Neuronal stem cell (in vitro differentiated cells): ENCODE data around the gene TSHZ1.
A peak's percentile ranks its signal among the peaks of the same experiment; 100 is the strongest.

Experiments
- DNase-seq: peaks from one replicate; pipeline ENCODE4 v3.0.0-alpha.2; 2013; ENCODE audit warnings: low spot score
- H2AFZ ChIP-seq: one replicate; pipeline ENCODE4 v1.6.1; 2013; ENCODE audit warnings: mild to moderate bottlenecking, low read length, inconsistent platforms
- H2AK5ac ChIP-seq: 2 replicates; pipeline ENCODE4 v1.6.1; 2013; ENCODE audit warnings: low read depth, mild to moderate bottlenecking, inconsistent platforms, low read length, moderate library complexity, mixed read lengths
- H2BK120ac ChIP-seq: 2 replicates; pipeline ENCODE4 v1.6.1; 2013; ENCODE audit warnings: low read depth, mild to moderate bottlenecking, inconsistent platforms, low read length, moderate library complexity, mixed read lengths
- H2BK12ac ChIP-seq: one replicate; pipeline ENCODE4 v1.6.1; 2013; ENCODE audit warnings: low read length, inconsistent platforms
- H2BK15ac ChIP-seq: 2 replicates; pipeline ENCODE4 v1.6.1; 2013; ENCODE audit warnings: mild to moderate bottlenecking, low read length, inconsistent platforms, mixed read lengths
- H2BK5ac ChIP-seq: one replicate; pipeline ENCODE4 v1.6.1; 2013; ENCODE audit warnings: inconsistent platforms, mild to moderate bottlenecking, low read length, moderate library complexity
- H3K14ac ChIP-seq: one replicate; pipeline ENCODE4 v1.6.1; 2013; ENCODE audit warnings: low read length, inconsistent platforms
- H3K18ac ChIP-seq: 2 replicates; pipeline ENCODE4 v1.6.1; 2013; ENCODE audit warnings: low read length, inconsistent platforms
- H3K23ac ChIP-seq: 2 replicates; pipeline ENCODE4 v1.6.1; 2013; ENCODE audit warnings: low read depth, mild to moderate bottlenecking, mixed read lengths, low read length, inconsistent platforms; ENCODE audit not compliant: poor library complexity
- H3K27ac ChIP-seq: replicated peaks from 3 replicates; pipeline ENCODE4 v1.5.1; 2013; ENCODE audit warnings: low read length, inconsistent platforms
- H3K27me3 ChIP-seq, 3 experiments: 2 replicates each; pipeline ENCODE4 v1.6.1; 2013; ENCODE audit warnings: low read length in 3 of 3, mild to moderate bottlenecking in 2 of 3, inconsistent platforms in 1 of 3, low read depth in 1 of 3, mixed read lengths in 1 of 3, moderate library complexity in 1 of 3; ENCODE audit not compliant: control insufficient read depth in 3 of 3, insufficient read depth in 3 of 3
- H3K36me3 ChIP-seq, 2 donors: replicated peaks in 1 of 2; 2 replicates each; pipeline ENCODE4 v1.6.1; 2013; ENCODE audit warnings: low read length in 2 of 2; ENCODE audit not compliant: control insufficient read depth in 2 of 2, insufficient read depth in 2 of 2
- H3K4ac ChIP-seq: 2 replicates; pipeline ENCODE4 v1.6.1; 2013; ENCODE audit warnings: inconsistent platforms, mild to moderate bottlenecking, low read length, moderate library complexity
- H3K4me1 ChIP-seq, 2 donors: 1 replicate in 1 of 2; 2 replicates in 1 of 2; pipeline ENCODE4 v1.6.1; 2013; ENCODE audit warnings: low read length in 2 of 2, low read depth in 1 of 2; ENCODE audit not compliant: control insufficient read depth in 2 of 2, insufficient read depth in 1 of 2
- H3K4me2 ChIP-seq: one replicate; pipeline ENCODE4 v1.6.1; 2013; ENCODE audit warnings: mild to moderate bottlenecking, low read length, inconsistent platforms; ENCODE audit not compliant: insufficient read depth, poor library complexity, severe bottlenecking
- H3K4me3 ChIP-seq, 2 donors: 2 replicates each; pipeline ENCODE4 v1.5.1; 2013; ENCODE audit warnings: low read length in 2 of 2, mild to moderate bottlenecking in 2 of 2, inconsistent platforms in 1 of 2, moderate library complexity in 1 of 2
- H3K79me1 ChIP-seq: one replicate; pipeline ENCODE4 v1.6.1; 2013; ENCODE audit warnings: low read depth, mild to moderate bottlenecking, inconsistent platforms, low read length, moderate library complexity
- H3K9ac ChIP-seq: one replicate; pipeline ENCODE4 v1.6.1; 2013; ENCODE audit warnings: mild to moderate bottlenecking, low read depth, low read length, inconsistent platforms; ENCODE audit not compliant: poor library complexity
- H3K9me3 ChIP-seq, 2 donors: replicated peaks in 1 of 2; 2 replicates each; pipeline versions ENCODE3 to v1.6.1; 2013; ENCODE audit warnings: low read length in 2 of 2, mild to moderate bottlenecking in 2 of 2, inconsistent platforms in 1 of 2, low read depth in 1 of 2, mixed read lengths in 1 of 2, moderate library complexity in 1 of 2; ENCODE audit not compliant: control insufficient read depth in 2 of 2, insufficient read depth in 1 of 2
- H4K8ac ChIP-seq: one replicate; pipeline ENCODE4 v1.6.1; 2013; ENCODE audit warnings: low read depth, mild to moderate bottlenecking, inconsistent platforms, low read length, moderate library complexity
- H4K91ac ChIP-seq: one replicate; pipeline ENCODE4 v1.6.1; 2013; ENCODE audit warnings: low read length, low read depth, mild to moderate bottlenecking, inconsistent platforms; ENCODE audit not compliant: poor library complexity
- WGBS, 2 donors: extraction: QIAGEN DNeasy Blood & Tissue Kit; methylation state at CpG; one replicate each; pipeline ENCODE4 v1.1.7; 2013; ENCODE audit warnings: missing lambda C conversion rate in 2 of 2, mixed read lengths in 1 of 2; ENCODE audit not compliant: insufficient read length in 2 of 2, insufficient replicate concordance in 1 of 2; ENCODE audit errors: extremely low coverage in 2 of 2; 5-methylcytosine and 5-hydroxymethylcytosine counted together

TSHZ1 gene

DNA sequence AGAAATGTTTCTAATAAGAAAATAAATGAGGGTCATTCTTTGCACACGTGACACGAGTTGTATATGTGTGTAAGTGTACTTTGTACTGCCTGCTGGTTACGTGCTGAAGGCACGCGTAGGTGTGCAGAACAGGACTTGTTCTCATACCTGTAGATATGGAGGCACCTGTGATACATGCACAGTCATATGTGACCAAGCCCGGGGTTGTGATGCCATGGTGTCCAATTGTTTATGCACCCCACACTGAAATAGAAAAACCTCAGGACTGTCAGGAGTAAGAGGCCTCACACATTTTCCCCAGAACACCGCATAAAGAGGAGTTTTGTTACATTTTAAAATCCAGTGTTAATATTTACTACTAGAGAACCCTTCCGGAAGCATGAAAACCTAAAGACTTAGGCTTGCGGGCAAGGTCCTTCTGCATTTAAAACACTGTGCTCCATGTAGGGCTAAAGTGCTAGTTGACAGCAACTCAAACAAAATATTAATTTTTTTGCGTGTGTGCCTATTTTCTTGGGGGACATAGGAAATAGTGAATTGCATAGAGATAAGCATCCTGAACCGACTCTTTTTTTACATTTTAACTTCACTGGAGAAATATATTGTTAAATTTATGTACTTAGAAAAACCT, 9.3 kb downstream of the TSHZ1 start:
- Histone ChIP-seq H3K4me2 (no peak overlapping the region), H3K27me3 (no peaks in the 10 kb centered on the region), H3K79me1 (no peaks in the 10 kb centered on the region), H3K9ac (peak overlapping the region; percentile 31), H3K4me1 (peaks cover 0 to 8% of the 10 kb centered on the region in 2 donors), H2AFZ (no peak overlapping the region), H2BK15ac (no peak overlapping the region), H2BK12ac (no peak overlapping the region), H3K4ac (no peak overlapping the region), H2BK5ac (no peak overlapping the region), H2BK120ac (no peak overlapping the region), H2AK5ac (no peak overlapping the region), H3K9me3 (no peaks in the 10 kb centered on the region), H3K27ac (no peak overlapping the region), H3K18ac (no peak overlapping the region), H3K14ac (no peak overlapping the region), H3K23ac (no peak overlapping the region), H3K4me3 (peak overlapping the region in 1 of 2 donors; percentile 65), H3K36me3 (no peaks in the 10 kb centered on the region), H4K91ac (no peak overlapping the region), H4K8ac (no peak overlapping the region)
- no peak for DNase-seq
- no CpG with 5 or more reads among the region's 11 CpGs for WGBS, 2 donors

DNA sequence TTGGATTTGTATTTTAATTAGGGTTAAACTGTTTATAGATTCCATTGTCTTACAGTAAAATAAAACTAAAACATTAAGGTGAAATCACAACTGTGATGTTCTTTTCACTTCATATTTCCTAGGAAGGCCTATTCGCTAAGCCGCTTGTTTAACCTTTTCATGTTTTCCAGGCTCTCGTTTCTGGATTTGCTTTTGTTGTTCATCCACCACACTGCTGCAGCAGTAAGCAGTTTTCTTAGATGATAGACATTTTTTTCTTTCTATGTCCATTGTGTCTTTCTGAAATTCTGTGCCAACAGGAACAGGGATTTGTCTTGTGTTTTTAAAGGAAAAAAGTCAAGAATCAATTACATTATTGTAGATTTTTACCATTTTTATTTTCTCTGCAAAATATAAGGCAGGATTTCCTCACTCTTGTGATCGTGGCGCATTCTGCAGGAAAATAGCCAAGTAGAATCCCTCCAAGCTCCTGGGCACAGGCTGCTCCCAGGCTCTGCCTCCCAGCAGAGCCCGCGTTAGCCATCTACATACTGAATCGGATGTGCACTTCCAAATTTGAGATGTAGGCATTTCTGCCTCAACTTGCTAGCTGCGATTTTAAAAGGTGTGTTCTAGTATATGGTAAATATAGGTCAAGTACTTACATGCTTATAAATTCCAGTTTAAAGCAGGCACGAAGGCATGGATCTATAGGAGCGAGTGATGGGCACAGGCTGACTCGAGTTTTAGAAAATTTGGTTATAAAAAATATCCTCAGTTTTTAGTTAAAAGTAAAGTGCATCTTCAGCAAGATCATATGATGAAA, 10.2 kb downstream of the TSHZ1 start:
- no peaks in the 10 kb centered on the region for H3K79me1 ChIP-seq
- no peak overlapping the region for H3K27ac ChIP-seq
- no peak overlapping the region for H4K8ac ChIP-seq
- no peaks in the 10 kb centered on the region for H3K27me3 ChIP-seq
- no peak overlapping the region for H3K23ac ChIP-seq
- peaks cover 0 to 13% of the 10 kb centered on the region in 2 donors for H3K4me1 ChIP-seq
- H3K18ac ChIP-seq: no peak overlapping the region
- no peak overlapping the region for H2BK5ac ChIP-seq
- H3K36me3 ChIP-seq: no peaks in the 10 kb centered on the region
- no peak overlapping the region for H4K91ac ChIP-seq
- no peak overlapping the region for H3K9ac ChIP-seq
- no peak overlapping the region for H2AK5ac ChIP-seq
- no peak overlapping the region for H3K4me2 ChIP-seq
- DNase-seq: no peak
- WGBS, 2 donors: no CpG with 5 or more reads among the region's 12 CpGs
- no peak overlapping the region for H2BK12ac ChIP-seq
- H2BK15ac ChIP-seq: no peak overlapping the region
- H3K9me3 ChIP-seq: no peaks in the 10 kb centered on the region
- H3K4me3 ChIP-seq: no peak overlapping the region
- no peak overlapping the region for H2AFZ ChIP-seq
- H3K14ac ChIP-seq: no peak overlapping the region
- H3K4ac ChIP-seq: no peak overlapping the region
- no peak overlapping the region for H2BK120ac ChIP-seq

DNA sequence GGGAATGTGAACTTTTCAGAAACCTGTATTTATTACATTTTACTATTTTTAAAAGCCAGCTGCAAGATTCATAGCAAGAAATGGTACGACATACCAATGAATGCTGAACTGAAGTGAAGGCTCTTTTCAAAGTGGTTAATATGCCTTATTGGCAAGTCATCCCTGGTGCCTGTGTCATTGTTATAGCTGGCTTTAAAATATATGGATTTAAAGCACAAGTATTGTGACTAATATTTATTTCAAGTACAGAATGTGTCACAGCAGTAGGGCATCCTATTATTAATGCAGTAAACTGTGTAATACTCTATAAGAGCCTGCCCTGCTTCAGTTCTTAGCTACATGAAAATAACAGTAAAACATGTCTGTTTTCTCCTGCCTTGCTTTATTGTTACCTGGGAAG, 10.8 kb downstream of the TSHZ1 start:
- H3K9me3 ChIP-seq: no peaks in the 10 kb centered on the region
- H3K23ac ChIP-seq: no peak overlapping the region
- H3K4me1 ChIP-seq: peaks cover 0 to 17% of the 10 kb centered on the region in 2 donors
- no peaks in the 10 kb centered on the region for H3K27me3 ChIP-seq
- H3K36me3 ChIP-seq: no peaks in the 10 kb centered on the region
- no peak overlapping the region for H3K27ac ChIP-seq
- H2BK15ac ChIP-seq: no peak overlapping the region
- H3K9ac ChIP-seq: no peak overlapping the region
- H4K8ac ChIP-seq: no peak overlapping the region
- H2AFZ ChIP-seq: no peak overlapping the region
- H3K18ac ChIP-seq: no peak overlapping the region
- no peak overlapping the region for H2AK5ac ChIP-seq
- no peak overlapping the region for H3K4ac ChIP-seq
- H3K4me2 ChIP-seq: no peak overlapping the region
- no peaks in the 10 kb centered on the region for H3K79me1 ChIP-seq
- H4K91ac ChIP-seq: no peak overlapping the region
- no CpG with 5 or more reads among the region's 1 CpG for WGBS, 2 donors
- H3K14ac ChIP-seq: no peak overlapping the region
- no peak overlapping the region for H2BK12ac ChIP-seq
- DNase-seq: no peak
- no peak overlapping the region for H3K4me3 ChIP-seq
- H2BK120ac ChIP-seq: no peak overlapping the region
- H2BK5ac ChIP-seq: no peak overlapping the region

DNA sequence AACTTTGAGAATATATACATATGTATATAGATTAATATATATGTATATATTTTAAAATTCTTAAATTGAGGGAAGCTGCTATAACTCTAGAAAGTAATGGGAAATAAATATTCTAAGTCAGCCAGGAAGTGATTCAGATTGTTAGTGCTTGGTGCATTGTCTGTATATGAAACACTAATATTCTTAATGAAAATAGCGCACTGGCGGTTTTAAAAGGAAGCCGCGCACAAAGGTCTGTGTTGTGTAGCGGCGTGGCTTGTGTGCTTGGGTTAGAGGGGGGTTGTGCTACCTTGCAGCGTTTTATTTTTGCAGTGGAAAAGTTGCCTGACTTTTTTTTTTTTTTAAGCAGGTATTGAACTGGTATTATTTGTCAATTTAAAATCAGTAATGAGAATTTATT, 11.3 kb downstream of the TSHZ1 start:
- Histone ChIP-seq H3K4me3 (no peak overlapping the region), H3K27me3 (no peaks in the 10 kb centered on the region), H2BK15ac (no peak overlapping the region), H2AFZ (no peak overlapping the region), H2BK5ac (no peak overlapping the region), H3K14ac (no peak overlapping the region), H2BK12ac (no peak overlapping the region), H3K18ac (no peak overlapping the region), H3K23ac (no peak overlapping the region), H3K36me3 (no peaks in the 10 kb centered on the region), H3K79me1 (no peaks in the 10 kb centered on the region), H3K4me1 (peaks cover 4 to 22% of the 10 kb centered on the region in 2 donors), H2AK5ac (no peak overlapping the region), H3K9ac (no peak overlapping the region), H3K9me3 (no peaks in the 10 kb centered on the region), H3K27ac (no peak overlapping the region), H4K91ac (no peak overlapping the region), H3K4ac (no peak overlapping the region), H2BK120ac (no peak overlapping the region), H3K4me2 (no peak overlapping the region), H4K8ac (no peak overlapping the region)
- WGBS, 2 donors: no CpG with 5 or more reads among the region's 7 CpGs
- no peak for DNase-seq
